SIG-M5 treated with dmso at 0.1 percent for 504 hours (cell line): ENCODE data around the gene PLAGL2.

Source experiments
- DNase-seq: peaks from one replicate; lab custom pipeline; 2025; ENCODE audit not compliant: unreplicated experiment; lab: John Stamatoyannopoulos, UW

Gene PLAGL2

DNA sequence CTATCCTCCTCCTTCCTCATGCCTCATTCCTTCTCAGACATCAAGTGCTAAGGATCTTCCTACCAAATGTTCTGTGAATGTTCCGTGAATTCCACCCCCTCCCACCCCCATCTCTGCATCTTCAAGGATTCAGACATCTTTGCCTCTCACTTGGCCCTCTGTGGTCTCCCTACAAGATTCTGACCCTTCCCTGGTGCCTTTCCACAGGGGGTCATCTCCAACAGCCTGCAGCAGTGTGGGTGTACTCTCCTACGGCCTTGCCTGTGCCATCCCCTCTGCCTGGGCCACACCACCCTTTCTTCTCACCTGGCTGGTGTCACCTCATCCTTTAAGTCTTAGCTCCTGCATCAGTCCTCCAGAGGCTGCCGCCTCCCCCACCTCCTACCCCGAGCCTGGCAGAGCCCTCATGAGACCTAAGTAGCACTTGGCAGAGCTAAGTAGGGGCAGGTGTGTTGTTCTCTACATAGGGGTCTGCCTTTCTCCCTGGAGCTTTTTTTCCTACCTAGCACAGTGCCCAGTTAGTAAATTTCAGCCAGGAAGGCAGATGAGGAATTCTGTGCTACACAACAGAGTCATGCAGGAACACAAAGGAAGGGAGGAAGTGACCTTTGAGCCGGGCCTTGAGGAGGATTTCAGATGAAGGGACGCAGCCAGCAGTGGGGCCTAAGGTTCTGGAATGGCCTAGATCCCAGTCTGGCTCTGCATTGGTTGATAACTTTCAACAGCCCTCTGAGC, 55.0 kb downstream of the PLAGL2 start:
- no peak for DNase-seq

DNA sequence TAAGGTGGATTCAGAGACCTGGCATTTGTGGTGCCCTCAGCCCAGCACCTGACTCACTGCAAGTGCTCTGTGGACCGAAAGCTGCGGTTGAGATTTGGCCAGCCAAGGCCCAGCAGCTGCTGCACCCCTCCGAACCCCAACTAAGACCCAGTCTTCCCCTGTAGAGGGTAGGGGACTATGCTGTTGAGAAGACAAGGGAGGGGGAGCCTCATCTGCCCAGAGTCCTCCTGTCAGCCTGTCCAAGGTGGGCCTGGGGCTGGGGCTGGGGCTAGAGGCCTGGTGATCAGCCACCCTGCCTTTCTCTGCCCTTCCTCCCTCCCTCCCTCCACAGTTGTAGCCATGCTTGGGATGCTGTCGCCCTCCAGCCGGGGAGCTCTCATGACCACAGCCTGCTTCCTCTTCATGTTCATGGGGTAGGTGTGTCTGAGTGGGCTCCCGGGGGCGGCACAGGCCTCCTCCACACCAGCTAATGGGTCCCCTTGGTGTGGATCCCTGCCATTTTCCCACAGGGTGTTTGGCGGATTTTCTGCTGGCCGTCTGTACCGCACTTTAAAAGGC, 57.2 kb downstream of the PLAGL2 start:
- no peak for DNase-seq

DNA sequence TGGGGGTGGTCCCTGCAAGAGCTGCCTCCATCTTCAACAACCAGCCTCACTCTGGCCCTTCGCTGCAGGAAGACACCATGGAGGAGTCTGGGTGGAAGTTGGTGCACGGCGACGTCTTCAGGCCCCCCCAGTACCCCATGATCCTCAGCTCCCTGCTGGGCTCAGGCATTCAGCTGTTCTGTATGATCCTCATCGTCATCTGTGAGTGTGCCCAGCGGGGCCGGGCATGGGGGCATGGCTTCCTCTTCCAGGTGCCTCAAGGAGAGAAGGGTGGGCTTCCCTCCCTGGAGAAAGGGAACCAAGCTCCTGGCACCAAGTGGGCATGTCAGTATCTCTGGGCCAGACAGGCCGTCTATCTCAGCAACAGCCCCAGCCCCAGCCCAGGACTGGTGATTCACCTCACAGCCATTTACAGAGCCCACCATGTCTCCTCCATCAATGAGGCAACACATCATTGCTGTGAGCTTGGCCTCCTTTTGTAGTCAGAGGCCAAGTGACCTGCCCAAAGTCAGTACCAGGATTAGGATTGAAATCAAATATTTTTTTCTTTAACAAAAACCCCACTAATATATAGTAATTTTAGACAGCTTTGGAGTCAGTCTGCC, 57.9 kb downstream of the PLAGL2 start:
- DNase-seq, result no peak

DNA sequence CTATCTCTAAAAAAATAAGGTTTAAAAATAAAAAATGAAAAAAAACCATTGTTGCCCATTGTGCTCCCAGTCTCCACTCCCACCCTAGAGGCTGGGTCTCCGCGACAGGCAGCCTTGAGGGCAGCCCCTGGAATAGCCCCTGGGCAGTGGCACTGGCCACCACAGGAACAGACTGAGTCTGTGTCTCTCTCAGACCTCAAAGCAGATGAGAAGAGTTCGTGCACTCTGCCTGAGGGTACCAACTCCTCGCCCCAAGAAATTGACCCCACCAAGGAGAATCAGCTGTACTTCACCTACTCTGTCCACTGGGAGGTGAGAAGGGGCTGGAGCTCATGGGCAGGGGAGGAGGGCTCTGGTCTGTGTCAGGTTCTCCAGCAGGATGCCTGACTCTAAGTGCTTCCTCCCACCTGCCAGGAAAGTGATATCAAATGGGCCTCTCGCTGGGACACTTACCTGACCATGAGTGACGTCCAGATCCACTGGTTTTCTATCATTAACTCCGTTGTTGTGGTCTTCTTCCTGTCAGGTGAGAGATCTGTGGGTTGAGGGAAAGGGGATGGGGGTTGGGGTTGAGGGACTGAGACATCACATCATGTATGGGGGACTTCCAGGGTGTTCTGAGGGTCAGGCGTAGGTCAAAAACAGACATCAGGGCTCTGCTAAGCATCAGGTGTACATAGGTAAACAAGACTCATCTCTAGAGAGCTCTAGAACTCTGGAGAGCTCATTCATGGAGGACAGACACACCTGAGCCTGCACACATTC, 62.5 kb downstream of the PLAGL2 start:
- no peak for DNase-seq

DNA sequence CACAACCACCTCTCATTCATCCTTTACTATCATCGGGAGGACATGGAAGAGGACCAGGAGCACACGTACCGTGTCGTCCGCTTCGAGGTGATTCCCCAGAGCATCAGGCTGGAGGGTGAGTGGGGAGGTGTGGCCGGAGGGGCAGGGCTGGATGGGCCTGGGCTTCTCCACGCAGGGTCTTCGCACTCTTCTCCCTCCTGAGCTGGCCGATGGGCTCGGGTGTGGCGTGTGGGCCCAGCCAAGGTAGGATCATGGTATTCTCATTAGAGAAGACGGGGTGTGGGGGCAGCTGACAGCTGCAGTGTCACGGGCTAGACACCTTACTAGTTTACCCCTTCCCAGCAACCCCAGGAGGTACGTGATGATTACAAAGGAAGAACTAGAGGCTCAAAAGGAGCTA, 64.6 kb downstream of the PLAGL2 start:
- no peak for DNase-seq
